NCI-H446 treated with DMSO at 0.1 percent for 48 hours (cell line): ENCODE data around the gene CRYGB.
"Not testable (repeated sequence)": the region's sequence is repeated elsewhere in the genome, so short reads cannot be mapped to it uniquely, and the experiment has no call there.

ENCODE experiments used
- DNase-seq: peaks from one replicate; lab custom pipeline; 2025; lab: John Stamatoyannopoulos, UW

The CRYGB gene

GRCh38 chr2:208150094-208150493, 4.1 kb upstream of the CRYGB start:
- DNase-seq, result no peak

- DNase-seq, result no peak
Observed at GRCh38 chr2:208148803-208149202, 2.8 kb upstream of the CRYGB start.

- no peak for DNase-seq
Observed at GRCh38 chr2:208147759-208148158, 1.8 kb upstream of the CRYGB start.

- DNase-seq, result no peak
Observed at GRCh38 chr2:208147008-208147407, 1.1 kb upstream of the CRYGB start.

- DNase-seq, result no peak
Observed at GRCh38 chr2:208142925-208143799, 2.8 kb downstream of the CRYGB start.

- DNase-seq, result peak; percentile 5
Observed at GRCh38 chr2:208142240-208142924, 3.6 kb downstream of the CRYGB start.

- no peak for DNase-seq
Observed at GRCh38 chr2:208139447-208139846, 6.5 kb downstream of the CRYGB start.

GRCh38 chr2:208138334-208138733, 7.6 kb downstream of the CRYGB start:
- DNase-seq, result not testable (repeated sequence)

GRCh38 chr2:208136716-208137094, 9.3 kb downstream of the CRYGB start:
- DNase-seq, result no peak

GRCh38 chr2:208135794-208136715, 9.9 kb downstream of the CRYGB start:
- no peak for DNase-seq

- no peak for DNase-seq
Observed at GRCh38 chr2:208134928-208135586, 10.9 kb downstream of the CRYGB start.

- DNase-seq, result no peak
Observed at GRCh38 chr2:208130712-208131110, 15.2 kb downstream of the CRYGB start.

GRCh38 chr2:208129744-208130711, 15.9 kb downstream of the CRYGB start, which contains the start of gene CRYGC:
Gene CRYGC, minus strand, starts transcription at chr2:208129828. Its CDS starts 36 bp downstream, at chr2:208129792.
- no peak for DNase-seq

GRCh38 chr2:208128136-208128535, 17.8 kb downstream of the CRYGB start:
- no peak for DNase-seq

- DNase-seq, result no peak
Observed at GRCh38 chr2:208127090-208127489, 18.9 kb downstream of the CRYGB start.

- DNase-seq, result no peak
Observed at GRCh38 chr2:208125251-208125650, 20.7 kb downstream of the CRYGB start.

GRCh38 chr2:208124013-208124715, 21.8 kb downstream of the CRYGB start, which contains the start of gene CRYGD:
Gene CRYGD, minus strand, starts transcription at chr2:208124524. Its CDS starts 51 bp downstream, at chr2:208124473.
- DNase-seq, result not testable (repeated sequence)

- no peak for DNase-seq
Observed at GRCh38 chr2:208122248-208122647, 23.7 kb downstream of the CRYGB start.

- no peak for DNase-seq
Observed at GRCh38 chr2:208118918-208119317, 27.0 kb downstream of the CRYGB start.

GRCh38 chr2:208117390-208117789, 28.6 kb downstream of the CRYGB start:
- not testable (repeated sequence) for DNase-seq
